IPS-15b (cell line): ENCODE measurements around the gene ITGB1BP1.

ENCODE experiments used
- H3K27me3 ChIP-seq: one replicate; pipeline ENCODE4 v1.6.1; 2013; ENCODE audit warnings: low read length; ENCODE audit not compliant: control insufficient read depth, insufficient read depth
- H3K36me3 ChIP-seq: one replicate; pipeline ENCODE4 v1.6.1; 2013; ENCODE audit warnings: low read length; ENCODE audit not compliant: control insufficient read depth, insufficient read depth
- H3K4me1 ChIP-seq: one replicate; pipeline ENCODE4 v1.6.1; 2013; ENCODE audit warnings: mild to moderate bottlenecking, low read length; ENCODE audit not compliant: control insufficient read depth, insufficient read depth
- H3K4me3 ChIP-seq: one replicate; pipeline ENCODE4 v1.5.1; 2013; ENCODE audit warnings: low read depth, low read length
- H3K9ac ChIP-seq: one replicate; pipeline ENCODE4 v1.6.1; 2013; ENCODE audit warnings: low read depth, mild to moderate bottlenecking, low read length
- H3K9me3 ChIP-seq: one replicate; pipeline ENCODE4 v1.6.1; 2013; ENCODE audit warnings: mild to moderate bottlenecking, low read length; ENCODE audit not compliant: control insufficient read depth, insufficient read depth

ITGB1BP1 gene

DNA sequence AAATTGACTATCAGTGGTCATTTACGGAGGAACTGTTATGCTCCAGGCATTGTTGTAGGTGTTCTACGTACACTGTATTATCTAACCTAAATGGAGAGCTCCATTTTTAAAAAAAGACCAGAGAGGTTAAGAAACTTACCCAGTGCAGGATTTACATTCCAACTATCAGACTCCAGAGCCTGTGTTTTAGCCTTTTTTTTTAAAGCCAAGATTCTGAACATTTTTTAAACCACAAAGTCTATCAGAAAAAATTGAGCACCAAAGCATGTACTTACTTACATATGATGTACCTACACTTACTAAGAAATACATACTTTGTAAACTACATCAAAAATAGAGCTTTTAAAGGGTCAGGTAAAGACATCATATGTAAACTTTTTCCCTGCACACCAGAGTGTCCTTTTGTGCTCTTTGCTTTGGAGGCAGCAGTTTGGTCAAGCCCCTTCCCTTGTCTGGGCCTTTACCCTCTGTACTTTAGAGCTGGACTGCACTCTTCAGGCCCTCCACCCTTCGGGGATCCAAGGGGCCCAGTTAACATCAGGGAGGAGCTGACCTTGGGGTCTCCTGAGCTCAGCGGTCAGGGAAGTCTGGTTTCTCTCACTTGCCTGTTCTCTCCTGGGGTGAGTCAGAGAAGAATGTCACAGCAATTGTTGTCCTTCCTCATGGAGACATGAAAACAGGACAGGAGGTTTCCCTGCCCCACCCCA is 58.4 kb downstream of the ITGB1BP1 start:
- Histone ChIP-seq H3K4me3 (no peak overlapping the region), H3K9me3 (no peaks in the 10 kb centered on the region), H3K4me1 (no peaks in the 10 kb centered on the region), H3K9ac (no peak overlapping the region), H3K27me3 (no peaks in the 10 kb centered on the region), H3K36me3 (no peaks in the 10 kb centered on the region)

DNA sequence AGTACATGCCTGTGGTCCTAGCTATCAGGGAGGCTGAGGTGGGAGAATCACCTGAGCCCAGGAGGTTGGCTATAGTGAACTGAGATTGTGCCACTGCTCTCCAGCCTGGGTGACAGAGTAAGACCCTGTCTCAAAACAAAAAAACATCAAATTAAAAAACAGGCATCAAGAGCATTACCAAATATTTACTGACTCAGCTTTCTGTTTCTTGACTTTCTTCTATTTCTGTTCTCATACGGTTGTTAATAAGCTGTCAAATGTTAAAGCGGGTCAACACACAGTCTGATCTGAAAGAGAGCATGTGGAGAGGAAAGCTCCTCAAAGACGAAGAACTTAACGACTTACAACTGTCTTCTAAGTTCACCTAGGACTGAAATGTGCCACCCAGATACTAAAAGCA is 59.0 kb downstream of the ITGB1BP1 start:
- H3K9ac ChIP-seq = no peak overlapping the region
- no peaks in the 10 kb centered on the region for H3K9me3 ChIP-seq
- H3K4me1 ChIP-seq = no peaks in the 10 kb centered on the region
- H3K4me3 ChIP-seq = no peak overlapping the region
- no peaks in the 10 kb centered on the region for H3K36me3 ChIP-seq
- no peaks in the 10 kb centered on the region for H3K27me3 ChIP-seq

- H3K9me3 ChIP-seq = no peaks in the 10 kb centered on the region
- no peak overlapping the region for H3K4me3 ChIP-seq
- H3K27me3 ChIP-seq = no peaks in the 10 kb centered on the region
- H3K4me1 ChIP-seq = peaks cover 6% of the 10 kb centered on the region
- no peaks in the 10 kb centered on the region for H3K36me3 ChIP-seq
- no peak overlapping the region for H3K9ac ChIP-seq
Observed at GRCh38 chr2:9360701-9361100, 62.6 kb downstream of the ITGB1BP1 start.

DNA sequence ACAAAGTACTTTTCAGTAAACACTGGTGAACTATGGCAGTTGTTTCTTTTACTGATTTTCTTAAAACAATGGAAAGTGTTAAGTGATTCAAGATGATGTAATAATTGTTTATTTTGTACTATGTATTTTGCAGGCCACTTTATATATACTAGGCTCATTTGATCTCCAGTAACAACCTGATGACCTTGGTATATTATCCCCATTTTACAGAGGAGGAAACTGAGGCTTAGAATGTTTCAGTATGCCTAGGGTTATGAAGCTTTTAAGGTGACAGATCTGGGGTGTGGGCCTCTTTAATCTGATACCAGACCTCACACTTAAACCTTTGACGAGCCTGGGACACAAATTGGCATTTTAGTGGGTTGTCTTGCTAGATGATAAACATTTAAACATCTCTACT is 63.2 kb downstream of the ITGB1BP1 start:
- Histone ChIP-seq H3K36me3 (no peaks in the 10 kb centered on the region), H3K4me1 (peaks cover 6% of the 10 kb centered on the region), H3K9me3 (no peaks in the 10 kb centered on the region), H3K4me3 (no peak overlapping the region), H3K9ac (no peak overlapping the region), H3K27me3 (no peaks in the 10 kb centered on the region)

DNA sequence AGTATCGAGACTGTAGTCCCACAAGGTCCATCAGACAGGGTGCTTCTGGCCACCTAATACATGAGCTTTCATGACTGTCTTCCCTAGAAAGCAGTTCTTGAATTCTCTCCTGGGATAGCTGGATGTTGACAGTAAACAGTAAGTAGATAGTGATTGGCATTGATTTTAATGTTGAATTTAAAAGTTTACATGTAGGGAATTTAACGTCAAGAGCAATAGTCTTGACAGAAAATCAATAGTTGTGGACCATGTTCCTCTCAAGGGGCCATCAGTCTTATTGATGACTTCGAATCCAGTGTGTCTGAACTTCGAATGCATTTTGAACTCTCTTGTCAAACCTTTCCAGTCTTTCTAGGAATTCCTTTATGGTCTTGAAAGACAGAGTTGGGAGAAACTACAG is 63.9 kb downstream of the ITGB1BP1 start:
- Histone ChIP-seq H3K4me3 (no peak overlapping the region), H3K27me3 (no peaks in the 10 kb centered on the region), H3K4me1 (peaks cover 6% of the 10 kb centered on the region), H3K36me3 (no peaks in the 10 kb centered on the region), H3K9ac (no peak overlapping the region), H3K9me3 (no peaks in the 10 kb centered on the region)

- Histone ChIP-seq H3K9me3 (no peaks in the 10 kb centered on the region), H3K4me1 (peaks cover 6% of the 10 kb centered on the region), H3K9ac (no peak overlapping the region), H3K27me3 (no peaks in the 10 kb centered on the region), H3K4me3 (no peak overlapping the region), H3K36me3 (no peaks in the 10 kb centered on the region)
Observed at GRCh38 chr2:9358846-9359245, 64.5 kb downstream of the ITGB1BP1 start.

GRCh38 chr2:9356261-9356660 is 67.1 kb downstream of the ITGB1BP1 start:
- H3K36me3 ChIP-seq = no peaks in the 10 kb centered on the region
- no peaks in the 10 kb centered on the region for H3K27me3 ChIP-seq
- H3K4me1 ChIP-seq = peaks cover 6% of the 10 kb centered on the region
- no peaks in the 10 kb centered on the region for H3K9me3 ChIP-seq
- no peak overlapping the region for H3K4me3 ChIP-seq
- no peak overlapping the region for H3K9ac ChIP-seq

DNA sequence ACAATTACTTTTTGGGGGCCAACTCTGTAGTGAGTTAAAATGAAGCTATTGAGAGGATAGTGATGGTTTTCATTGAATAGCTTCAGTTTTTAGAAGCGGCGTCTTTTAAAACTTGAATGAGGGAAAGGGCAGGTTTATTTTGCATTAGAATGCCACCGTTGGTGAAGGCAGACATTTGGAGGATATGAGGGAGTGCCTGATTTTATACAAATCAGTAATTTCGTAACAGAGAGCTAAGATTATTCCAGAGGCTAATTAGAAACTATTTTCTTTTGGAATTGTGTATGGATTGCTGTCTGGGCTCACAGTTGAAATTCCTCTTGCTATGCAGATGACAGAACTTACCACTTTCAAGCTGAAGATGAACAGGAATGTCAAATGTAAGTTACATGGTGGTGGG is 67.6 kb downstream of the ITGB1BP1 start:
- H3K9me3 ChIP-seq = no peaks in the 10 kb centered on the region
- H3K36me3 ChIP-seq = no peaks in the 10 kb centered on the region
- H3K4me1 ChIP-seq = peaks cover 6% of the 10 kb centered on the region
- no peak overlapping the region for H3K9ac ChIP-seq
- H3K27me3 ChIP-seq = no peaks in the 10 kb centered on the region
- H3K4me3 ChIP-seq = no peak overlapping the region

DNA sequence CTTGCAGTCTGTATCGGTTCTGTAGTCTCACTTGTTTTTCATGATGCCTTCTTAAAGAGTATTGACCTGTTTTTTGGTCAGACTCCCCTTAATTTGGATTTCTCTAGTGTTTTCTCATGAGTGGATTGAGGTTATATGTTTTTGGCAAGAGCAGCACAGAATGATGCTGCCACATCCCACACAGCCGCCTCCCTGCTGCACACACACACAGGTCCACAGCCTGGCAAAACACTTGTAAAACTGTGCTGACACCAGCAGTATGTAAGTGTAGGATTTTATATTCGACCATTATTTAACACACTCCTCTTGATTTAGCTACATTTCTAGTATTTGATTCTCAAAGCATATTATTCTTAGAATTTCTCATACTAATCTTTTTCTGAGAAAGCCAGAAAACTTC is 68.1 kb downstream of the ITGB1BP1 start:
- H3K9ac ChIP-seq = no peak overlapping the region
- no peaks in the 10 kb centered on the region for H3K9me3 ChIP-seq
- peaks cover 6% of the 10 kb centered on the region for H3K4me1 ChIP-seq
- H3K27me3 ChIP-seq = no peaks in the 10 kb centered on the region
- no peaks in the 10 kb centered on the region for H3K36me3 ChIP-seq
- H3K4me3 ChIP-seq = no peak overlapping the region

DNA sequence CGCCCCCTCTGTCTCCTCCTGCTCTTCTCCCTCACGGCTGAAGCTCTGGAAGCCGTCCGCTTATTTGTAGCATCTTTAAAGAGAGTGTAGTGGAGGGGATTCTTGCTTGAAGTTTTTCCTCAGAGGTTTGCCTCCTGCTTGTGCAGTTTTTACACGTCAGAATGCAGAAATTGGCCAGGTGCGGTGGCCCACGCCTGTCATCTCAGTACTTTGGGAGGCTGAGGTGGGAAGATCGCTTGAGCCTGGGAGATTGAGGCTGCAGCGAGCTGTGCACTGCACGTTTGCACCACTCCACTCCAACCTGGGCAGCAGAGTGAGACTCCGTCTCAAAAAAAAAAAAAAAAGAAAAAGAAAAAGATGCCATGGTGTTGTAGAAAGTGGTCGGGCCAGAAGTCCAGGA is 69.0 kb downstream of the ITGB1BP1 start:
- peaks cover 6% of the 10 kb centered on the region for H3K4me1 ChIP-seq

More for the DNA sequence above, 69.0 kb downstream of the ITGB1BP1 start:
- H3K9me3 ChIP-seq = no peaks in the 10 kb centered on the region
- no peak overlapping the region for H3K9ac ChIP-seq
- H3K4me3 ChIP-seq = no peak overlapping the region
- H3K36me3 ChIP-seq = no peaks in the 10 kb centered on the region
- H3K27me3 ChIP-seq = no peaks in the 10 kb centered on the region
